HEK293 (cell line): ENCODE data around the gene RPGR.

Source experiments
- CTCF ChIA-PET: fragments of 350-600 bp; formaldehyde crosslinking; extraction: SDS; loops from one replicate; lab custom pipeline; 2021; ENCODE audit warnings: antibody characterized with exemption; lab: Yijun Ruan, JAX
- POLR2A ChIA-PET: fragments of 300-600 bp; formaldehyde crosslinking; extraction: SDS; loops from one replicate; lab custom pipeline; 2020; ENCODE audit warnings: antibody characterized with exemption, inconsistent platforms; lab: Yijun Ruan, JAX
- H3K27ac ChIP-seq: fragments of 200-500 bp; sonication (Bioruptor generic); 2 replicates; pipeline ENCODE4 v1.5.1; 2014; ENCODE audit warnings: low read depth, low read length, control low read depth, inconsistent platforms; ENCODE audit errors: extremely low read depth
- H3K36me3 ChIP-seq, 2 experiments: fragments of 200-500 bp in 1 of 2; sonication (Bioruptor generic) in 1 of 2; 1 replicate in 1 of 2; 2 replicates in 1 of 2; pipeline ENCODE4 v1.5.1; 2014 to 2017; ENCODE audit warnings: inconsistent platforms in 2 of 2, low read length in 2 of 2; ENCODE audit not compliant: control insufficient read depth in 2 of 2, insufficient read depth in 1 of 2
- H3K4me1 ChIP-seq: fragments of 200-500 bp; sonication (Bioruptor generic); 2 replicates; pipeline ENCODE4 v1.5.1; 2014; ENCODE audit warnings: mild to moderate bottlenecking, low read length, inconsistent platforms; ENCODE audit not compliant: control insufficient read depth, insufficient read depth
- H3K4me3 ChIP-seq: 2 replicates; pipeline ENCODE4 v1.5.1; 2011; ENCODE audit warnings: low read depth, mild to moderate bottlenecking, control low read depth, low read length, moderate library complexity
- H3K9me3 ChIP-seq: fragments of 200-500 bp; sonication (Bioruptor generic); 2 replicates; pipeline ENCODE4 v1.5.1; 2014; ENCODE audit warnings: low read depth, low read length, inconsistent platforms; ENCODE audit not compliant: control insufficient read depth, insufficient read depth
- ELK4 ChIP-seq: IDR thresholded peaks from 2 replicates; pipeline ENCODE4 v1.6.1; 2011; ENCODE audit warnings: mild to moderate bottlenecking, low read depth, low read length, borderline replicate concordance
- HOXD13 ChIP-seq: sonication (generic); formaldehyde crosslinking; IDR thresholded peaks from 2 replicates; pipeline ENCODE4 v1.8.0; 2022; ENCODE audit warnings: missing genetic modification reagents, borderline replicate concordance
- KLF7 ChIP-seq: fragments of 450-650 bp; formaldehyde crosslinking; IDR thresholded peaks from 2 replicates; pipeline ENCODE4 v1.5.1; 2016; ENCODE audit warnings: missing biosample characterization, missing genetic modification characterization, borderline replicate concordance
- SCRT2 ChIP-seq: fragments of 450-650 bp; formaldehyde crosslinking; IDR thresholded peaks from 2 replicates; pipeline ENCODE4 v1.5.1; 2016; ENCODE audit warnings: missing biosample characterization, missing genetic modification characterization
- TCF7L2 ChIP-seq: IDR thresholded peaks from 2 replicates; pipeline ENCODE4 v1.6.1; 2011; ENCODE audit warnings: low read depth, mild to moderate bottlenecking, inconsistent platforms, low read length, moderate library complexity, borderline replicate concordance
- YY1 ChIP-seq: fragments of 450-650 bp; formaldehyde crosslinking; IDR thresholded peaks from 2 replicates; pipeline ENCODE4 v1.5.1; 2018; ENCODE audit warnings: missing biosample characterization, missing genetic modification characterization
- ZBTB8A ChIP-seq: fragments of 450-650 bp; formaldehyde crosslinking; IDR thresholded peaks from 2 replicates; pipeline ENCODE4 v1.5.1; 2016; ENCODE audit warnings: missing biosample characterization, missing genetic modification characterization
- ZNF324 ChIP-seq: fragments of 450-650 bp; formaldehyde crosslinking; IDR thresholded peaks from 2 replicates; pipeline ENCODE4 v1.5.1; 2016; ENCODE audit warnings: missing biosample characterization, missing genetic modification characterization
- ZNF366 ChIP-seq: fragments of 450-650 bp; formaldehyde crosslinking; conservative IDR thresholded peaks from 2 replicates; pipeline ENCODE4 v1.5.1; 2016; ENCODE audit warnings: missing biosample characterization, missing genetic modification characterization
- ZNF37A ChIP-seq: fragments of 450-650 bp; IDR thresholded peaks from 2 replicates; pipeline ENCODE4 v1.5.1; 2018; ENCODE audit warnings: missing biosample characterization, missing genetic modification characterization
- ZNF433 ChIP-seq: fragments of 450-650 bp; formaldehyde crosslinking; IDR thresholded peaks from 2 replicates; pipeline ENCODE4 v1.5.1; 2016; ENCODE audit warnings: missing biosample characterization, missing genetic modification characterization, low read depth
- ZNF501 ChIP-seq: fragments of 450-650 bp; formaldehyde crosslinking; IDR thresholded peaks from 2 replicates; pipeline ENCODE4 v1.5.1; 2016; ENCODE audit warnings: missing biosample characterization, missing genetic modification characterization
- ZNF521 ChIP-seq: fragments of 450-650 bp; formaldehyde crosslinking; IDR thresholded peaks from 2 replicates; pipeline ENCODE4 v1.5.1; 2017; ENCODE audit warnings: missing biosample characterization, mild to moderate bottlenecking, missing genetic modification characterization
- ZNF548 ChIP-seq: fragments of 450-650 bp; formaldehyde crosslinking; IDR thresholded peaks from 2 replicates; pipeline ENCODE4 v1.5.1; 2016; ENCODE audit warnings: missing biosample characterization, missing genetic modification characterization
- ZNF555 ChIP-seq: fragments of 450-650 bp; formaldehyde crosslinking; conservative IDR thresholded peaks from 2 replicates; pipeline ENCODE4 v1.5.1; 2017; ENCODE audit warnings: missing biosample characterization, mild to moderate bottlenecking, missing genetic modification characterization, inconsistent platforms
- ZNF654 ChIP-seq: fragments of 450-650 bp; formaldehyde crosslinking; IDR thresholded peaks from 2 replicates; pipeline ENCODE4 v1.5.1; 2016; ENCODE audit warnings: low read depth, missing biosample characterization, missing genetic modification characterization
- ZNF776 ChIP-seq: fragments of 450-650 bp; formaldehyde crosslinking; IDR thresholded peaks from 2 replicates; pipeline ENCODE4 v1.5.0; 2017; ENCODE audit warnings: missing biosample characterization, missing genetic modification characterization, borderline replicate concordance
- TF ChIP-seq, protein P1 (sequence below): fragments of 450-650 bp; formaldehyde crosslinking; IDR thresholded peaks from 2 replicates; pipeline ENCODE4 v1.5.1; 2016; ENCODE audit warnings: missing biosample characterization, missing genetic modification characterization
- TF ChIP-seq, protein P2 (sequence below): fragments of 450-650 bp; formaldehyde crosslinking; IDR thresholded peaks from 2 replicates; pipeline ENCODE4 v1.5.1; 2017; ENCODE audit warnings: missing biosample characterization, missing genetic modification characterization
- TF ChIP-seq, protein P3 (sequence below): fragments of 450-650 bp; formaldehyde crosslinking; optimal IDR thresholded peaks from 2 replicates; pipeline ENCODE3; 2016; ENCODE audit warnings: missing biosample characterization, mild to moderate bottlenecking, missing genetic modification characterization

Gene RPGR

GRCh38 chrX:38365954-38366353 is 38.6 kb upstream of the RPGR start:
- Histone ChIP-seq H3K4me1 (no peaks in the 10 kb centered on the region), H3K27ac (no peak overlapping the region)
- CTCF ChIA-PET: interaction anchor here (0.6 to 1.3 kb wide), 3 partner anchors 10 to 221 kb away, joined by 3 to 5 read pairs (median 3); no protein-coding TSS in a partner anchor
- TF ChIP-seq ZBTB8A (tag by site-specific recombination): no peak
- TF ChIP-seq, protein P1, sequence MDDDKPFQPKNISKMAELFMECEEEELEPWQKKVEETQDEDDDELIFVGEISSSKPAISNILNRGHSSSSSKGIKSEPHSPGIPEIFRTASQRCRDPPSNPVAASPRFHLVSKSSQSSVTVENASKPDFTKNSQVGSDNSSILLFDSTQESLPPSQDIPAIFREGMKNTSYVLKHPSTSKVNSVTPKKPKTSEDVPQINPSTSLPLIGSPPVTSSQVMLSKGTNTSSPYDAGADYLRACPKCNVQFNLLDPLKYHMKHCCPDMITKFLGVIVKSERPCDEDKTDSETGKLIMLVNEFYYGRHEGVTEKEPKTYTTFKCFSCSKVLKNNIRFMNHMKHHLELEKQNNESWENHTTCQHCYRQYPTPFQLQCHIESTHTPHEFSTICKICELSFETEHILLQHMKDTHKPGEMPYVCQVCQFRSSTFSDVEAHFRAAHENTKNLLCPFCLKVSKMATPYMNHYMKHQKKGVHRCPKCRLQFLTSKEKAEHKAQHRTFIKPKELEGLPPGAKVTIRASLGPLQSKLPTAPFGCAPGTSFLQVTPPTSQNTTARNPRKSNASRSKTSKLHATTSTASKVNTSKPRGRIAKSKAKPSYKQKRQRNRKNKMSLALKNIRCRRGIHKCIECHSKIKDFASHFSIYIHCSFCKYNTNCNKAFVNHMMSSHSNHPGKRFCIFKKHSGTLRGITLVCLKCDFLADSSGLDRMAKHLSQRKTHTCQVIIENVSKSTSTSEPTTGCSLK (tag by site-specific recombination): no peak
- no peak for TF ChIP-seq ZNF521 (tag by site-specific recombination)
- no peak for TF ChIP-seq ZNF433 (tag by site-specific recombination)
- TF ChIP-seq ZNF37A (tag by site-specific recombination): no peak
- no peak for TF ChIP-seq ZNF501 (tag by site-specific recombination)
- TF ChIP-seq ZNF555 (tag by site-specific recombination): no peak
- TF ChIP-seq, protein P2, sequence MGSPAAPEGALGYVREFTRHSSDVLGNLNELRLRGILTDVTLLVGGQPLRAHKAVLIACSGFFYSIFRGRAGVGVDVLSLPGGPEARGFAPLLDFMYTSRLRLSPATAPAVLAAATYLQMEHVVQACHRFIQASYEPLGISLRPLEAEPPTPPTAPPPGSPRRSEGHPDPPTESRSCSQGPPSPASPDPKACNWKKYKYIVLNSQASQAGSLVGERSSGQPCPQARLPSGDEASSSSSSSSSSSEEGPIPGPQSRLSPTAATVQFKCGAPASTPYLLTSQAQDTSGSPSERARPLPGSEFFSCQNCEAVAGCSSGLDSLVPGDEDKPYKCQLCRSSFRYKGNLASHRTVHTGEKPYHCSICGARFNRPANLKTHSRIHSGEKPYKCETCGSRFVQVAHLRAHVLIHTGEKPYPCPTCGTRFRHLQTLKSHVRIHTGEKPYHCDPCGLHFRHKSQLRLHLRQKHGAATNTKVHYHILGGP (tag by site-specific recombination): no peak
- no peak for TF ChIP-seq ZNF548 (tag by site-specific recombination)
- no peak for TF ChIP-seq KLF7
- no peak for TF ChIP-seq TCF7L2
- no peak for TF ChIP-seq ZNF654 (tag by site-specific recombination)
- TF ChIP-seq, protein P3, sequence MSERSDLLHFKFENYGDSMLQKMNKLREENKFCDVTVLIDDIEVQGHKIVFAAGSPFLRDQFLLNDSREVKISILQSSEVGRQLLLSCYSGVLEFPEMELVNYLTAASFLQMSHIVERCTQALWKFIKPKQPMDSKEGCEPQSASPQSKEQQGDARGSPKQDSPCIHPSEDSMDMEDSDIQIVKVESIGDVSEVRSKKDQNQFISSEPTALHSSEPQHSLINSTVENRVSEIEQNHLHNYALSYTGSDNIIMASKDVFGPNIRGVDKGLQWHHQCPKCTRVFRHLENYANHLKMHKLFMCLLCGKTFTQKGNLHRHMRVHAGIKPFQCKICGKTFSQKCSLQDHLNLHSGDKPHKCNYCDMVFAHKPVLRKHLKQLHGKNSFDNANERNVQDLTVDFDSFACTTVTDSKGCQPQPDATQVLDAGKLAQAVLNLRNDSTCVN (tag by site-specific recombination): no peak
- TF ChIP-seq ELK4: no peak
- no peak for TF ChIP-seq ZNF366
- TF ChIP-seq YY1: no peak
- TF ChIP-seq HOXD13 (CRISPR knock-in tag): no peak
- no peak for TF ChIP-seq ZNF776 (tag by site-specific recombination)
- TF ChIP-seq, all 188 proteins: peak for 0
- no peak overlapping the region for H3K4me3 ChIP-seq
- H3K36me3 ChIP-seq: no peaks in the 10 kb centered on the region
- POLR2A ChIA-PET: no interaction called here
- H3K9me3 ChIP-seq: no peaks in the 10 kb centered on the region

DNA sequence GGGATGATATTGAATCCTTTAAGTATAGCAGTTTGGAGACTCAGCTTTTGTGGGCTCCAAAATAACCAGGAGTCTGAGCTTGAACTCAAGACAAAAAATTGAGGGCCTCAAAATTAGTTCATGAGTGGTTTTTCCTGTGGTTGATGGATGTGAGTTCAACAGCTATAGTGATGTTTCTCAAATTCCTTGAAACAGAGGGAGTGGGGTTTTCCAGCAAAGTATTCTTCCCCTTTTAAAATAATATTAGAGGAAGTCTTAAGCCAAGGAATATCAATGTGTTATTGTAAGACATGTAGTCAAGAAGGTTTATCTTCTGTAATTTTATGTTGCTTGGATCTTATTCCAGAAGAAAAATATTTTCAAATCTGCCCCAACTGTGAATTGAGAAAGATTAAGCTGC is 35.7 kb upstream of the RPGR start:
- H3K9me3 ChIP-seq: no peaks in the 10 kb centered on the region
- POLR2A ChIA-PET: no interaction called here
- H3K4me3 ChIP-seq: no peak overlapping the region
- H3K4me1 ChIP-seq: no peaks in the 10 kb centered on the region
- no peak overlapping the region for H3K27ac ChIP-seq
- CTCF ChIA-PET: no interaction called here
- H3K36me3 ChIP-seq: no peaks in the 10 kb centered on the region
- no peak for TF ChIP-seq ZNF324 (tag by site-specific recombination)
- no peak for TF ChIP-seq SCRT2 (tag by site-specific recombination)
